Occipital lobe (tissue), 2 donors: ENCODE data around the gene C20orf202. TPM values are rescaled to one million over a fixed set of nuclear protein-coding genes. Genes with fewer than 3 reads are reported as not detected.
A peak's percentile ranks its signal among the peaks of the same experiment; 100 is the strongest.

Experiments
- DNase-seq: peaks from one replicate; lab custom pipeline; 2025; lab: John Stamatoyannopoulos, UW
- total RNA-seq: library from RNA; depleted of rRNA; stranded (reverse); fragments of >200 nt; gene quantifications from one replicate; pipeline ENCODE4 v1.2.3, GENCODE V29; 2014

Gene C20orf202
- total RNA-seq, 1 donor from 2014 or later = 0.16 TPM

DNA sequence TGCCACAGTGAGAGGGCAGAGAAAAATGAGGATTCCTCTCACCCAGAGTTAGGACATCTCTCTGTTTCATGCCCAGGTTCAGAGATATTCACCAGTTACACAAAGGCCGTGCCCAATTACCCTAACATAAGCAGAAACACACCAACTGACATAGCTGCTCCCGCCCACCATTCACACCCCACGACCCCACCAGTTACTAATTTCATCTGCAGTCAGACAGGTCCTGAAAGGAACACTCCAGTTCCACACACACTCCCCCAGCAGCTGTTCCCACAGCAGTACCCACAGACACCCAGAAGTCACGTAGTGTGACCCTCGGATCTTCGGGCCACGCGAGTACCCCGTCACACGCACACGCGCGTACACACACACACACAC is 19.0 kb upstream of the C20orf202 start:
- no peak for DNase-seq

DNA sequence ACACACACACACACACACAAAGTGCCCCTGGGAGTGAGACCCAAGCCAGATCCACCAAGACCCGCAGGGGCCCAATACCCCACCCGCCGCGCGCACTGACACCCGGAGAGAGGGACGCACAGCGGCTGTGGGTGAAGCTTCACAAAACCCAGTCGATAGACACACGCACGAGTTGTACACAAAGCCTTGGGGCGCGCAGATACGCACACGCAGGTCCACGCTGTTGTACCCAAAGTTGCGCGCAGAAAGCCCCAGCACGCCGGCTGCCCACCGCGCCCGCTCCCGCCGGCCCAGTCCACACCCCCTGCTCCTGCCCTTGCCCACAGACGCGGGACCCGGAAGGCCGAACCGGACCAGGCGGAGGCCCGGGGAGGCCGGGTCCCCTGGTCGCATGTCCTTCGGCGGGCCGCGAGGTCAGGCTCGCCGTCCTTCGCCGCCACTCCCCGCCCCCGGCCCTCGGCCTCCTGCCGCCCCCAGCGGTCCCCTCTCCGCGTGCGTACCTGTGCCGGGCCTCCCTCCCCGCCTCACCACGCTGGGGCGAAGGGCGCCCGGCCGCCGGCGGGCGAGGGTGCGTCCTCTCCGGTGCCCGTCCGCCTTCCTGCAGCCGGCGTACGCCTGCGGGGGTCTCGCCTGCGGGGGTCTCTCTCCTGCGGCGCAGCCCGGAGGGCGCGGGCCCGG is 18.5 kb upstream of the C20orf202 start, which contains the start of gene TMEM74B:
TMEM74B (minus strand) TSS at position 344 of the 678 bp plus-strand sequence. CDS start 1,180 bp downstream, outside the sequence.
- no peak for DNase-seq

DNA sequence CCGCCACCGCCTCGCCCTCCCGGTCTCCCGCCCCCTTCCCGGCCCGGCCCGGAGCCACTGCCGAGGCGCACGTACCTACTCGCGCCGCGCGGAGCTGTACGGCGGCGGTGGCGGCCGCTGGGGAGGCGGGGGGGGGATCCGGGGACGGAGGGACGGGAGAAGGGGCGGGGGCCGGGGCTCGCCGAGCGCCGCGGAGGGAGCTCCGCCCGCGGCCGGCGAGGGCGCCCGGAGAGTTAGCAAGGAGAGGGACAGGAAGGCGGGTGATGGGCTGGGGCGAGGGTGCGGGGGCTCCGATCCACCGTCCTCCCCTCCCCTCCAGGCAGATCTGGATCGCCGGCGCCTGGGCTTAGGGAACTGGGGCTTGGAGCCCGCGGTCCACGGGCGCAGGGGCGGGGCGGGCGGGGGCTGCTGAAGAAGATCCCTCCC is 17.9 kb upstream of the C20orf202 start:
- no peak for DNase-seq

DNA sequence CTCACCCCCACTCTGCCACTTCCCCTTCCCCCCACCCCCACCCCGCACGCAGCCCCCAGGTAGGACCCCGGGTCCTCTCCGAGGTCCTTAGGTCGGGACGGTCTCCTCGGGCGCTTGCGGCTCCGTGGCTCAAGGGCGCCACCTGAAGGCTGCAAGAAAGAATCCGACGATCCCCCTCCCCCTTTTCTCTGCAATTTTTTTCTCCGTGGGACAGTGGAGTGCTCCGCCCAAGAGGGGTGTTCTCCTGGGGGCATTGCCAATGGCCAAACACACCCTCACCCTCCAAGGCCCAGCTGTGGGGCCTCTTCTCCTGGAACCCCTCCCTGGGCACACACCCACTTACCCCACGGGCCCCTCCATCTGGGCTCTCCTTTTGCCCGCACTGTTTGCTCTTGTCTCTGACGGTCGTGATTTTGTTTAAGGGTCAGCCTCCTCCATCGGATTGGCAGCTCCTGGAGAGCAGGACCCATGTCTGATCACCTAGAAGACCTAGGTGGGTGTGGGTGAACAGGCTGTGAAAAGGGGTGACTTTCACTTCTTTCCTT is 17.4 kb upstream of the C20orf202 start:
- peak; percentile 10 for DNase-seq

DNA sequence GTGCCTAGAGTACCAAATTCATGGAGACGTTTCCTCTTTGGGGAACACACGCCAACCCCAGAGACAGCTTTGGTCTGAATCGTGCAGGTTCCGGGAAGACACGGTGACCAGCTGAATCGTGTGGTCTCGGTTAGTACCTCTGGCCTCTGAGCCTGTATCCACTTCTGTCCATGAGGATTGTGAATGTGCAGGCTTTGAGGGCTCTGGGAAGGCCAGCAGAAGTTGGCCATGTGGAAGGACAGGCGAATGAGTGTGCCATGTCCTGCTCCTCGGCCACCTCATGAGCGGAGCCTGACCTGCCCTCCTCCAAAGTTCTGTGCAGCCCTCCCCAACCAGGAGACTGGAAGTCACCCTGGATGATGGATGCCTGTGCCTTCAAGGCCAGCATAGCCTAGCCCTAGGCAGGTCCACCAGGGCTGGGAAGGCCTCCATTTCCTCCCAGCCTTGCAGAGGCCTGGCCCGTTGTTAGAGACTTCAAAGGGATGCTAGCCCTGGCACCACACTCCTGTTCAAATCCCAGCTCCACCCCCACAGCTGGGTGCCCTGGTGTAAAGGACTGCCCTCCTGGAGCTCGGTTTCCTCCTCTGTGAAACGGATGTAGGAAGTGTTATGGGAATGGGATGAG is 16.8 kb upstream of the C20orf202 start:
- no peak for DNase-seq

DNA sequence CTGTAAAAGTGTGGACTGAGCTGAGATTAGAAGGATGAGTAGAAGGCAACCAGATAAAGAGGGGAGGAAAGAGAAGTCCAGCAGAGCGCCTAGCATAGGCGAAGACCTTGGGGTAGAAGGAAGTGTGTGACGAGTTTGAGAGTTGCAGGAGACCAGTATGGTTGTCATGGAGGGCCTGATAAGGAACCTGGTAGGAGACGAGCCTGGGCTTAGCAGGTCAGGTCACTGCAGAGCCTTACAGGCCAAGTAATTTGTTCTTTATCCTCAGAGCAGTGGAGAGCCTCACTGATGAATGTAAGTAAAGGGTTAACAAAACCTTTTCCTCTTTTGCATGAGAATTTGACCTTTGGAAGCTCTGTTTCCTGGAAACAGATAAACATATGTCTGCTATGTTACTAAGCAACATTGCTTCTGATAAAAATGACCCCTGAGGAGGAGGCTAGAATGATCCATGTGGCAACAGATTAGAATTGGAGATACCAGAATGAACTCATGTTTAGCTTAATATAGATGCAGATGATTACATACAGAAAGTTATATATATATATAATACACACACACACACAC is 15.6 kb upstream of the C20orf202 start:
- DNase-seq = no peak

DNA sequence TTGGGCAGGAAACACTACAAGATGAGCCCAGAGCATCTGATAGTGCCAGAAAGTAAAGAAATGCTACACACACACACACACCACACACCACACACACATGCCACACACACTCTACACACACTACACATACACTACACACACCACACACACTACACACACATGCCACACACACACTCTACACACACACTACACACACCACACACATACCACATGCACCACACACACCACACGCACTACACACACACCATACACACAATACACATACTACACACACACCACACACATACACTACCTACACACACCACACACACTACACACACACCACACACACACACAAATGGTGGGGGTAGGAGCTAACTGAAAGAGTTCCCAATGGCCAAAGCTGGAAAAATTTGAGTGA is 14.9 kb upstream of the C20orf202 start:
- DNase-seq = no peak

DNA sequence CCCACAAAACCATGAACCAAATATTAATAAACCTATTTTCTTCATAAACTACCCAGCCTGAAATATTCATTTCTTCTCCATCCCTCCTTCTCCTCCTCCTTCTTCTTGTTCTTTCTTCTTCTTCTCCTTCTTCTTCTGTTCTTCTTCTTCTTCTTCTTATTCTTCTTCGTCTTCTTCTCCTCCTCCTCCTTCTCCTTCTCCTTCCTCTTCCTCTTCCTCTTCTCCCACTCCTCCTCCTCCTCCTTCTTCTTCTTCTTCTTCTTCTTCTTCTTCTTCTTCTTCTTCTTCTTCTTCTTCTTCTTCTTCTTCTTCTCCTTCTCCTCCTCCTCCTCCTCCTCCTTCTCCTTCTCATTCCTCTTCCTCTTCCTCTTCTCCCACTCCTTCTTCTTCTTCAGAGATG is 13.4 kb upstream of the C20orf202 start:
- no peak for DNase-seq

DNA sequence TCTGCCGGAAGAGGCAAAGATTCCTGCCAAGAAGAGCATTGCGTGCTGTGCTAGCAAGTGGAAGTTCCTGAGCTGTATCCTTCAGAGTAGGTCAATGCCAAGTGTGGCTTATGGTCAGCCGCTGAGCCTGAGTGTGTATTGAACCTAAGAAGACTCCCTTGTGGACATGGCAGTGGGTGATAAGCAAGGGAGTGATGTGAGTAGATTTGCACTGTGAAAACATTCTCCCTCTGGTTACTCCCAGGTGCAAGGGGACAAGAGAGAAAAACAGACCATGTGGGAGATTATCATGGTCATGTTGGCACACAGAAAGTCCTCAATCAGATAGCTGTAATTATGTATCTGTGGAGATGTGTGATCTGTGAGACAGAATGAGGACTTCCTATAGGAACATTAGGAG is 12.4 kb upstream of the C20orf202 start:
- no peak for DNase-seq

DNA sequence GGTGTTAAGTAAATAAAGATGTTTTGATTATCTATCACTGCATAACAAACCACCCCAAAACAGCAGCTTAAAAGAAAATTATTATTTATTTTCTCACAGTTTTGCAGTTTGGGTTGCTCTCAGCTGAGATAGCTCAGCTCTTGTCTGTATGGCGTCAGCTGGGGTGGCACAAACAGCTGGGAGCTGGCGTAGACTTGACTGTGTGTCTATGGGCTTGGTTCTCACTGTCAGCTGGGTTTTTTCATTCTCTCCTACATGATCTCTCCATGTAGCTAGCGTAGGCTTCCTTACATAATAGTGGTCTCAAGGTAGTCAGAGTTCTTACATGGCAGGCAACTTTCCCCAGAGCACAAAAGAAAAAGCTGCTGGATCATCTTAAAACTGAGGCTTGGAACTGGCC is 12.0 kb upstream of the C20orf202 start:
- DNase-seq = no peak

DNA sequence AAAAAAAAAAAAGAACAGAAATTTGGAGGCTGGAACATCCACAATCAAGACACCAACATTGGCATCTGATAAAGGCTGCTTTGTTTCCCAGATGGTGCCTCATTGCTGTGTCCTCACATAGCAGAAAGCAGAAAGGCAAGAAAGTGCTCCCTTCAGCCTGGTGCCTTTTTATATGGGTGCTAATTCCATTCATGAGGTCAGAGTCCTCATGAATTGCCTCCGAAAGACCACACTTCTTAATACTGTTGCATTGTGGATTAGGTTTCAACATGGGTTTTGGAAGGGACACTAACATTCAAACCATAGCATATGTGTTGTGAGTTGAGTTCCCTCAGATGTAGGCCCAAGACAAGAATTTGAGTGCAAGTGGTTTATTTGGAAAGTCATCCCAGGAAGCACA is 8.0 kb upstream of the C20orf202 start:
- DNase-seq = no peak

DNA sequence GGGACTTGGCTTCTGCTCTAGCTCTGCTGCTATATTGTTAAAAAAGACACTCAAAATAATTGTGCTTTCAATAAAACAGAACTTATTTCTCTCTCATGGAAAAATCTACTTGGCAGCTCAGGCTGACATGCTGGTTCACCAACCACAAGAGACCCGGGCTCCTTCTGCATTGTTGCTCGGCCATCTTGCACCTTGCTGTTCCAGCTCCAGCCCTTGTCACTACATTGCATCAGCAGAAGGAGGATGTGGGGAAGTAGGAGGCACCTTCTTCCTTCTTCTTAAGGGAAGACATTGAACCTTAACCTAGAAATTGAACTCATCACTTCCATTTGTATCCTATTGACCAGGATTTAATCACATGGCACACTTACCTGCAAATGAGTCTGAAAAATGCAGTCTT is 6.6 kb upstream of the C20orf202 start:
- DNase-seq = no peak

DNA sequence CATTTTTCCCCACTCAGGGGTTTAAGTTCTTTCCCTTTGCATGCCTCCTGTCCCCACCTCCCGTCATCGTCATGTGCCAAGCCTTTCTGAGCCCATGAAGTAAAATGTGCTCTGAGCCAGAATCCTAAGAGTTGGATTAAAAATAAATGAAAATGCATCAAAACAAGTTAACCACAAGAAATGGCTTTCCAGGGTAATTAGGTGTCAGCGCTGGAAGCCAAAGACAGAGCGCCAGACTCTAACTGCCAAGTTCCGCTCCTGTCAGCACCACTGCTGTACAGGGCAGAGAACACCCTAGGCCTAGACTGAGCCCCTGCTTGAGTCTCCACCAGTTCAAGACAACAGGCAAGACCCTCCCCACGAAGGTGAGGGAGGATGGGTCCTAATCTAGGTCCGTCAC is 5.5 kb upstream of the C20orf202 start:
- DNase-seq = no peak

DNA sequence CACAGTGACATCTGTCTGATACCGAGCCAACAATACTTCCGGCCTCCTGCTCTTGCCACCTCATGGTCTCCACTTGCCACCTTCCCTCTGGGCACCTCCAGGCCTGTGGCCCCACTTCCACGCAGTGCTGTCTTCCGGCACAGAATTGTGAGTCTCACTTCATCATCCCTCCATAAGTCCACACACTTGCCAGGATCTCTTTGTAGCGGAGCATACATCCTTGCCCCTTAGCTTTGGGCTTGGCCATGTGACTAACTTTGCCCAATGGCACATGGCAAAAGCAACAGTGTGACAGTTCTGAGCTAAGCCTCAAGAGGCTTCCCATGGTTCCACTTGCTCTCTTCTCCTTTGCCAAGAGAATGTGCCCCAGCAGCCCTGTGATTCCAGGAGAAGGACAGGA is 4.5 kb upstream of the C20orf202 start:
- no peak for DNase-seq

DNA sequence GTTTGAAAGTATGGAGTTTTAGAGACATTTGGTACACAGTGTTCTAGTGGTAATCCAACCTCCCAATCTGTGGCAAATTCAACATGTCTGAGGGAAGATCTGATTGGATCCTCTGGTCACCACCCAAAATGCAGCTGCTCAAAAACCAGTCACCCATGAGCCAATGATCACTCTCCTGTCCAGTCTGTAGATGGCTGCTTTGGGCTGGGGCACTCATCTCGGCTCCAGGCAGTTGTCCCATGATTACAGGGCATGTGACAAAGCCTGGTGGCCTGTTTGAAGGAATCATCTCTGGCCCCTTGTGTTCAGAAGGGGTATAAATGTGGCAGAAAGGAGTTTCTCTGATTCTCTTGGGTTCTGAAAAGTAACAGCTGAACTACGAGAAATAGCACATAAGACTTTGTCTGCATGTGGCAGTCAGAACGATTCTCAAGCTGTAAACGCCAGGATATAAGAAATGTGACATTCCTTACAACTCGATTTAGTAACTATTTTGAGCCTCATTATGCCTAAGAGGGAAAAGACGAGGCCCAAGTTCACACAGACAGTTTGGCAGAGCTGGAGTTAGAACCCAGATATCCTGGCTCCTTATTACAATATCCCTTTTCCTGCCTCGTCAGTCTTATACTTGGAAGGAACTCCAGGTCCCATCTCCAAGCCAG is 3.9 kb upstream of the C20orf202 start:
- no peak for DNase-seq

DNA sequence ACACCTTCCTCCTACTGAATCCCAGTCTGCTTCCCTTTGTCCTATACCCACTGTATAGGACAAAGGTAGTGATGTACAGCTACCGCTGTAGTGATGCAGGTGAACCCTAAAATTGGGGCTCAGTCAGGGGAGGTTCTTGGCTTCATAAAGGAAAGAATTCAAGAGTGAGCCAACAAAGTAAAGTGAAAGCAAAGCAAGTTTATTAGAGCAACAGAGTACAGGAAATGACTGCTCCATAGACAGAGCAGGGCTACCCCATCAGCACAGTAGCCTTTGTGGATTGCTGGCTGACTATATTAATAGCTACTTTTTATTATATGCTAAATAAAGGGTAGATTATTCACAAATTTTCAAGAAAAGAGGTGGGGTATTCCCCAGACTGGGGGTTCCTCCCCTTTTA is 3.3 kb upstream of the C20orf202 start:
- no peak for DNase-seq

DNA sequence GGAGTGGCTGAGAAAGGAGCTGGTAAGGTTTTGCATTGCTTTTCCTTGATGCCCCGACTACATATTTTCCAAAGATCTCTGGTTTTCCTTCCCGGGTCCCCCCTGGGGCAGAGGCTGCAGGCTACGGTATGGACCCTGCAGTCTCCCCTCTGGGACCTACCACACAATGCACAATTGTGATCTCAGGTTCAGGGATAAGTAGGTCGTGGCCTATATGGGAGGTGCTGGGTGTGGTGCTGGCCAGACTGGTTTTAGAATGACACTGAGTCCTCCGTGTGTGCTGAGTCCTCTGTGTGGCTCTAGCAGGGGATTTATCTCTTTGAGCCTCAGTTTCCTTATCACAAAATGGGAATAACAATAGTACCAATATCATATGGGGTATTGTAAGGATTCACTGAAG is 376 bp downstream of the C20orf202 start:
- DNase-seq = no peak

DNA sequence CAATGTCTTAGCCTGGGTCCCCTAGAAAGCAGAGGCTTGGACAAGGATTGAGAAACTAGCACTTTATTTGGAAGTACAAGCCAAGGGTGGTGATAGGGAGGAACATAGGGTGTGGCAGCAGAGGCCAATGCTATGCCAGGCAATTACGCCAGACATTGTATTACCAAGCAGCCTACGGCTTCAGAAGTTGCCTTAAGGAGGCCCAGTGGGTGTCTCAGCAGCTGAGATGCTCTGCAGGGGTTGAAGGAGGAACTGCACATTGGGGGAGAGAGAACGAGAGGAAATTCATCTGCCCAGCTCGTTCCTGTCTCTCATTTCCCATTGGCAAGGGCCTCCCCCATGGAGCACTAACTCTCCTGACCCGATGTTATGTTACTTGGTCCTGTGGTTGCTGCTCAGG is 859 bp downstream of the C20orf202 start:
- DNase-seq = no peak

DNA sequence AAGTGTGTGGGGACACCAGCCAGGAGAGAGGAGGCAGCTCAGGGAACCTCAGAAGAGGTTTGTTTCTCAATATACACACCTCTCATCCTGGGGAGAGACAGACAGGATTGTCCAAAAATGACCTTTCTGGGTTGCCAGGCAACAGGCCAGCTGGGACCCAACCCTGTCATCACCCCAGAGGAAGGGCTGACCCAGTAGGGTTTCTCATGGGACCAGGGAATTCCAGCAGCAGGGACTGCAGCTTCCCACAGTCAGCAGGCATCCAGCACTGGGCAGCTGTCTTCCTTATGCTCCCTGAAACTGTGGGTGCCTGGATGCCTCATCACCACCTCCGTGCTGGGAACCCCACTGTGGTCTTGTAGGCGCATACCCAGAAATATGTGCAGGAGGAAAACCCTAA is 1.3 kb downstream of the C20orf202 start:
- no peak for DNase-seq

DNA sequence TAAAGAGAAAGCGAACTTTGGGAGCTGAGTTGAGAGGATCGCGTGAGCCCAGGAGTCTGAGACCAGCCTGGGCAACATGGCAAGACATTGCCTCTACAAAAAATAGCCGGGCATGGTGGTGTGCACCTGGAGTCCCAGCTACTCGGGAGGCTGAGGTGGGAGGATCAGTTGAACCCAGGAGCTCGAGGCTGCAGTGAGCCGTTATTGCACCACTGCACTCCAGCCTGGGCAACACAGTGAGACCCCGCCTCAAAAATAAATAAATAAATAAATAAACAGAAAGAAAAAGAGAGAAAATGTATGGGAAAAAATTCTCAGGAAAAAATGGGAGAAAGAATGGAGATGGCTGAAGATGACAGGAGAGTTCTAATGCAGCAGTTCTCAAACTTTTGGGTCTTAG is 2.5 kb downstream of the C20orf202 start:
- no peak for DNase-seq

DNA sequence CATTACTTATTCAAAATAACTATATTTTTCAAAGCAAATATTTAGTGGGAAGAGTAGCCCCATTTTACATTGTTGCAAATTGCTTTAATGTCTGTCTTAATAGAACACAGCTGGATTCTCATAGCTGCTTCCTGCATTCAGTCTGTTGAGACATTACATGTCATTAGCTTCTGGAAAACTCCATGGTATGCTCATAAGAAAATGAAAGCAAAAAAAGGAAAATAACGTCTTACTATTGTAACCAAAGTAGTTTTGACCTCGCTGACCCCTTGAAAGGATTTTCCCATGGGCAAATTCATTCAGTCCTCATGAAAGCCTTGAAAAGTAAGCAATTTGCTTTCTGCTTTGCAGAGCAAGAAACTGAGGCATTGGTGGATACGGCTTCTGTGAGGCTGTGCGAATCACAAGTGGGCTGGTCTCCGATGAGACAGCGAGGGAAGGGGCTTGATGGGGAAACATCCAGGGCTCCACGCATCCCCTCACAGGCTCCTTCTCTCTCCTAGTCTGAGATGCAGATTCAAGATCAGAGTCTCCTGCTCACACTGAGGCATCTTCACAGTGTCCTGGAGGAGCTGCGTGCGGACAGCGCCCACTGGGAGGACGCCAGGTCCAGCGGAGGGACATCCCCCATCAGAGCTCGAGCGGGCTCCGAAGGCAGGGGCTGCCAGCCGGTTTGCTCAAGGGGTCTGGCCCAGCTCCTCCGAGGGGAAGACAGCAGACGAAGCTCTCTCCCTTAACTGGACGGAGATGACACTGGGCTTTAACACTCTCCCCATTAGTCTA is 3.3 kb downstream of the C20orf202 start:
- no peak for DNase-seq
